H1 (cell line): ENCODE data around the gene VPS51. TPM values are rescaled to one million over a fixed set of nuclear protein-coding genes. Genes with fewer than 3 reads are reported as not detected.

Experiments
- BACH1 ChIP-seq: IDR thresholded peaks from 2 replicates; pipeline ENCODE4 v1.6.1; 2012; ENCODE audit warnings: low read length, improper control_type of control experiment
- CHD7 ChIP-seq: fragments of 300-600 bp; sonication (generic); IDR thresholded peaks from 2 replicates; pipeline ENCODE4 v1.7.1; 2012; ENCODE audit warnings: low read length, moderate library complexity, mild to moderate bottlenecking, inconsistent platforms; ENCODE audit not compliant: insufficient replicate concordance
- HDAC6 ChIP-seq: IDR thresholded peaks from one replicate; pipeline ENCODE4 v1.7.1; 2012; ENCODE audit warnings: low read depth, mild to moderate bottlenecking, inconsistent platforms, low read length, moderate library complexity
- MAX ChIP-seq: IDR thresholded peaks from 2 replicates; pipeline ENCODE4 v1.6.1; 2012; ENCODE audit warnings: inconsistent platforms
- PHF8 ChIP-seq: fragments of 200-600 bp; sonication (generic); conservative IDR thresholded peaks from 2 replicates; pipeline ENCODE4 v1.7.1; 2012; ENCODE audit warnings: low read depth, mild to moderate bottlenecking, inconsistent platforms, low read length, moderate library complexity
- SAP30 ChIP-seq: fragments of 300-600 bp; sonication (generic); IDR thresholded peaks from 2 replicates; pipeline ENCODE4 v1.7.1; 2012; ENCODE audit warnings: low read length, moderate library complexity, mild to moderate bottlenecking, inconsistent platforms; ENCODE audit not compliant: insufficient read depth, insufficient replicate concordance
- SP4 ChIP-seq: IDR thresholded peaks from 2 replicates; pipeline ENCODE4 v1.6.1; 2012; ENCODE audit warnings: low read length, inconsistent platforms
- YY1 ChIP-seq: IDR thresholded peaks from 2 replicates; pipeline ENCODE4 v1.6.1; 2011; ENCODE audit warnings: low read depth, mild to moderate bottlenecking, low read length
- polyA plus RNA-seq, 7 experiments: library from polyadenylated mRNA; depleted of rRNA in 3 of 7; stranded (reverse) in 5 of 7; unstranded in 2 of 7; fragments of >200 nt in 5 of 7; fragments of 200-250 nt in 2 of 7; gene quantifications; 1 replicate in 5 of 7; 2 replicates in 1 of 7; 4 replicates in 1 of 7; pipeline versions ENCODE4 v1.2.1 to v1.2.3, GENCODE V29; 2011 to 2013; ENCODE audit warnings: missing spikeins in 2 of 7, mixed read lengths in 2 of 7
- total RNA-seq: library from RNA; stranded (reverse); fragmentation: NEBNext Ultra II Directional; extraction: Animal tissue kit (Norgen Biotek cat#: 25700); gene quantifications from 2 replicates; pipeline ENCODE4 v1.2.1, GENCODE V29; 2021

The VPS51 gene
- total and polyA plus RNA-seq, 2 of the 8 experiments (the other 6 are each of a cell fraction or from before 2014, with no cell fraction given), result 97.4 to 142 TPM

GRCh38 chr11:65109231-65110198 is 13.5 kb downstream of the VPS51 start (continued):
- TF ChIP-seq CHD7 (no peak), YY1 (no peak), BACH1 (no peak), SP4 (no peak), MAX (no peak), SAP30 (no peak), PHF8 (no peak), HDAC6 (no peak)
